ENCODE results near the gene LHX4.
A peak's percentile ranks its signal among the peaks of the same experiment; 100 is the strongest.

LHX4 gene

DNA sequence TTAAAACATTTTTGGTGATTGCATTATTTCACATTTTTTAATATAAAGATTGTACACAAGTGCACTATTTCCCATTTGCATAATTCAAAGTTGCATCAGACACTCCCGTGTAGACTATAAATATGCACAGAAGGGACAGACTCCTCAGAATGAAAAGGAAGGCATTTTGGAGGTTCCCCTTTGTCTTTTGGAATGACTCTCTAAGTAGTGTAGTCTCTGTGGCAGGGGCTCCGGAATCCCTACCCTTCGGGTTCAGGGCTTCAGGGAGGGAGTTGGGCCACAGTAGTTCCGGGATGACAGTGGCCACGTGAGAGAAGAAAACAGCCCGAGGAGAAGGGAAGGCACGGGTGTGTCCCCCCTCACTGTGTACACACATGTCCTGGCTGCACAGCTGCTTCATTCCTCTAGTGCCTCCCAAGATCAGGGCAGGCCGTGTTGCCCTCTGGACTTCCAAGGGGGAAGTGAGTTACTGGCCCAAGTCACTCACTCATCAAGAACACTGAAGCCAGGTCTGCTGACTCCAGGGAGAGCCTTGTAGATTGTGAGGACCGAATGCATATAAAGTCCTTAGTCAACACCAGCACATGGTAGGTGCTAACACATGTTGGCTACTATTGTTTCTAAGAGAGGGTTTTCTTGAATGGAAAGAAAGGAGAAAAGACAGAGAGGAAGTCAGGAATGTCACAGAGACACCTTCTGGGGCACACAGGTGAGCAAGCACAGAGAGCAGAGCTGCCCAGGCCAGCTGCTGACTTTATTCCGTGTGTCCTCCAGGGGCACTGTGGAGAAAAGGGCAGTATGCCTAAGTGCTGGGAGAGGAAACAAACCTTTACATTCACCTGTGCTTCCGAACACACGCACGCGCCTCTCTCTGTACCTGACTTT is 39.8 kb downstream of the LHX4 start:
- H3F3A ChIP-seq (ENCODE audit: insufficient read depth, low read length): no peaks in the 10 kb centered on the region
- H4K20me1 ChIP-seq (ENCODE audit: insufficient read depth, low read length): no peaks in the 10 kb centered on the region
- no peak overlapping the region for H3K4me3 ChIP-seq (ENCODE audit: low read depth, low read length, poor library complexity, severe bottlenecking)
- no peak overlapping the region for H3K27ac ChIP-seq (ENCODE audit: low read depth, low read length, poor library complexity, severe bottlenecking)
- H3K9me3 ChIP-seq (ENCODE audit: low read length): no peaks in the 10 kb centered on the region
- no peak overlapping the region for H3K9ac ChIP-seq (ENCODE audit: low read length)
- H3K4me2 ChIP-seq (ENCODE audit: low read length): no peak overlapping the region
- H3K79me2 ChIP-seq (ENCODE audit: insufficient read depth, low read length): no peaks in the 10 kb centered on the region
- no peaks in the 10 kb centered on the region for H3K4me1 ChIP-seq (ENCODE audit: insufficient read depth, low read length, severe bottlenecking)
- H3K36me3 ChIP-seq (ENCODE audit: insufficient read depth, low read length): no peaks in the 10 kb centered on the region; the same call in none of the 2 replicates
- 0 out of 2 replicates have a peak, but pooled peaks cover 6% of the 10 kb centered on the region for H3K27me3 ChIP-seq (ENCODE audit: insufficient read depth, low read length)
- no peak overlapping the region for H2AFZ ChIP-seq (ENCODE audit: low read length)
- TF ChIP-seq, protein P1, sequence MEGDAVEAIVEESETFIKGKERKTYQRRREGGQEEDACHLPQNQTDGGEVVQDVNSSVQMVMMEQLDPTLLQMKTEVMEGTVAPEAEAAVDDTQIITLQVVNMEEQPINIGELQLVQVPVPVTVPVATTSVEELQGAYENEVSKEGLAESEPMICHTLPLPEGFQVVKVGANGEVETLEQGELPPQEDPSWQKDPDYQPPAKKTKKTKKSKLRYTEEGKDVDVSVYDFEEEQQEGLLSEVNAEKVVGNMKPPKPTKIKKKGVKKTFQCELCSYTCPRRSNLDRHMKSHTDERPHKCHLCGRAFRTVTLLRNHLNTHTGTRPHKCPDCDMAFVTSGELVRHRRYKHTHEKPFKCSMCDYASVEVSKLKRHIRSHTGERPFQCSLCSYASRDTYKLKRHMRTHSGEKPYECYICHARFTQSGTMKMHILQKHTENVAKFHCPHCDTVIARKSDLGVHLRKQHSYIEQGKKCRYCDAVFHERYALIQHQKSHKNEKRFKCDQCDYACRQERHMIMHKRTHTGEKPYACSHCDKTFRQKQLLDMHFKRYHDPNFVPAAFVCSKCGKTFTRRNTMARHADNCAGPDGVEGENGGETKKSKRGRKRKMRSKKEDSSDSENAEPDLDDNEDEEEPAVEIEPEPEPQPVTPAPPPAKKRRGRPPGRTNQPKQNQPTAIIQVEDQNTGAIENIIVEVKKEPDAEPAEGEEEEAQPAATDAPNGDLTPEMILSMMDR (IDR thresholded peaks at IDR 0.05; ENCODE audit: low read length): peak; percentile 8; the same call in 1 of the 2 replicates
- no peak for TF ChIP-seq EZH2 (IDR thresholded peaks at IDR 0.05; ENCODE audit: borderline replicate concordance, low read length)
- H3K9me2 ChIP-seq (ENCODE audit: low read depth, low read length): no peaks in the 10 kb centered on the region

DNA sequence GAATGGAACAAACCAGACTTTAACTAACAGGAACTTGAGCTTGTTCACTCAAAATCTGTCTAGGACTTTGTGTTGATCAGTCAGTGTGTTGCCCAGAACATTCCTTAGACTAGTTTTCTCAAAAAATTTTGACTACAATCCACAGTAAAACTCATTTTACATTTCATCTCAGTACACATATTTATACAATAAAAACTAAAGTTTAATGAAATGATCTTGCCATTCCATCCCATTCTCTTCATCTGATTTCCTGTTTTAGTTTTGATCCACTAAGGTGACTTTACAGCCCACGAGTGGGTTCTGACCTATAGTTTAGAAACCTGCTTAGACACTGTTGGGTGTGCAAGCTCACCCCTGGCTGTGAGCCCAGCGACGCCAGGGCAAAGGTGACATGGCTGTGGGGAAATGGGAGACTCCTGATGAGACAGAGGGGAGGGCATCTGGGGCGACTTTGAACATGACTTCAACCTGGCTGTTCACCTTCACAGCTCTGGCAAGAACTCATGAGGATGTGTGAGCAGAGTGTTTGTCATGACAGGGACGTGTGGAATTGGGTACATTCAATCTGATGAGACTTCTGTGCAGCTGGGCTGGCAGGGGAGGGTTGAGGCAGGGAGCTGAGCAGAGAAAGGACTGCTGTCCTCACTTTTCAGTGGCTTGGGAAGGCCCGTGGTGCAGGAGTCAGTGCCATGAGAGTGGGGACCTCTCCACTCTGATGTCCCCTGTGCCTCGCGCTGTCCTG is 40.6 kb downstream of the LHX4 start:
- TF ChIP-seq EZH2 (IDR thresholded peaks at IDR 0.05; ENCODE audit: borderline replicate concordance, low read length): no peak
- TF ChIP-seq, protein P1 (IDR thresholded peaks at IDR 0.05; ENCODE audit: low read length): no peak
- H3K4me1 ChIP-seq (ENCODE audit: insufficient read depth, low read length, severe bottlenecking): no peaks in the 10 kb centered on the region
- no peaks in the 10 kb centered on the region for H3K9me3 ChIP-seq (ENCODE audit: low read length)
- H3K9ac ChIP-seq (ENCODE audit: low read length): no peak overlapping the region
- no peaks in the 10 kb centered on the region for H3K79me2 ChIP-seq (ENCODE audit: insufficient read depth, low read length)
- H2AFZ ChIP-seq (ENCODE audit: low read length): no peak overlapping the region
- no peak overlapping the region for H3K4me2 ChIP-seq (ENCODE audit: low read length)
- H3K36me3 ChIP-seq (ENCODE audit: insufficient read depth, low read length): peaks cover 3% of the 10 kb centered on the region
- H3K4me3 ChIP-seq (ENCODE audit: low read depth, low read length, poor library complexity, severe bottlenecking): no peak overlapping the region
- H3F3A ChIP-seq (ENCODE audit: insufficient read depth, low read length): no peaks in the 10 kb centered on the region
- no peaks in the 10 kb centered on the region for H4K20me1 ChIP-seq (ENCODE audit: insufficient read depth, low read length)
- H3K27ac ChIP-seq (ENCODE audit: low read depth, low read length, poor library complexity, severe bottlenecking): no peak overlapping the region
- H3K27me3 ChIP-seq (ENCODE audit: insufficient read depth, low read length): 0 out of 2 replicates have a peak, but pooled peaks cover 6% of the 10 kb centered on the region
- no peaks in the 10 kb centered on the region for H3K9me2 ChIP-seq (ENCODE audit: low read depth, low read length)

DNA sequence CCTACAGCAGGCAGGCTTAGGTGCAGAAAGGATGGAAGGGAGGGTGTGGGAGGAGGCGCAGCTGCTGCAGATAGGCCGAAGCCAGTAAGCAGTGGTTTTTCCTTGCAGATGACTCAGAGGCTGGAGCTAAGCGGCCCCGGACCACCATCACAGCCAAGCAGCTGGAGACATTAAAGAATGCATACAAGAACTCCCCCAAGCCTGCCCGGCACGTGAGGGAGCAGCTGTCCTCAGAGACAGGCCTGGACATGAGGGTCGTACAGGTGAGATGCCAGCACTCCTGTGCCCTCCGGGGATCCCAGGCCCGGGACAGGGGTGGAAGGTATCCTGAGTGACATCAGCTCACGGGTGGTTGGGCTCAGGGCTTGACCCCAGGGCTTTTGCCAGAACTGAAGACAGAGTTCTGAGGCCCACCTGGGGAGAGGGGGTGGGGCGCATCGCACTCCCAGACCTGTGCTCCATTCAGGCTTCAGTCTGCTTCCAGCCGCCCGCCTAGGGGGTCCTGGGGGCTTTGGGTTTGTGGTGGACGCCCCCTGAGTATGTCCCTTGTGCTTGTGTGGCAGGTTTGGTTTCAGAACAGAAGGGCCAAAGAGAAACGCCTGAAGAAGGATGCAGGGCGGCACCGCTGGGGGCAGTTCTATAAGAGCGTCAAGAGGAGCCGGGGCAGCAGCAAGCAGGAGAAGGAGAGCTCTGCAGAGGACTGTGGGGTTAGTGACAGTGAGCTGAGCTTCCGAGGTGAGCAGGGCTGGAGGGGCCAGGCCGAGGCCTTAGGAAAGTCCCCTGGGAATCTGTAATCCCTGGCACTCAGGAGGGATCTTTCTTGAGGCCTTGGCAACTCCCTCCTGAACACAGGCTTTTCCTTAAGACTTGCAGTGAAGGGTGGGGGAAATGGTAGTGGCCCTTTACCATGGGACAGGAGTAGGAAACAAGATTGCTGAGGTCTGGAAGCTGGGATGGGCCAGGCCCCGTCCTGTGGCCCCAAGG is 41.5 kb downstream of the LHX4 start:
- Histone ChIP-seq H3K4me2 (ENCODE audit: low read length) (no peak overlapping the region), H3K9ac (ENCODE audit: low read length) (no peak overlapping the region)

More for the DNA sequence above, 41.5 kb downstream of the LHX4 start:
- Histone ChIP-seq H3K9me3 (ENCODE audit: low read length) (no peaks in the 10 kb centered on the region), H3K4me3 (ENCODE audit: low read depth, low read length, poor library complexity, severe bottlenecking) (no peak overlapping the region), H3K27me3 (ENCODE audit: insufficient read depth, low read length) (no peaks in the 10 kb centered on the region), H3K9me2 (ENCODE audit: low read depth, low read length) (no peaks in the 10 kb centered on the region), H4K20me1 (ENCODE audit: insufficient read depth, low read length) (no peaks in the 10 kb centered on the region), H3K79me2 (ENCODE audit: insufficient read depth, low read length) (no peaks in the 10 kb centered on the region), H2AFZ (ENCODE audit: low read length) (no peak overlapping the region), H3F3A (ENCODE audit: insufficient read depth, low read length) (no peaks in the 10 kb centered on the region), H3K36me3 (ENCODE audit: insufficient read depth, low read length) (peaks cover 3% of the 10 kb centered on the region), H3K4me1 (ENCODE audit: insufficient read depth, low read length, severe bottlenecking) (no peaks in the 10 kb centered on the region), H3K27ac (ENCODE audit: low read depth, low read length, poor library complexity, severe bottlenecking) (no peak overlapping the region)
- TF ChIP-seq, protein P1 (IDR thresholded peaks at IDR 0.05; ENCODE audit: low read length): no peak
- TF ChIP-seq EZH2 (IDR thresholded peaks at IDR 0.05; ENCODE audit: borderline replicate concordance, low read length): no peak
